ENCODE results near the gene ASH1L.

- TF ChIP-seq POLR2A (IDR thresholded peaks at IDR 0.05) (no peak), CTCF (IDR thresholded peaks at IDR 0.05) (no peak)
Measured at GRCh38 chr1:155485945-155486344, 76.7 kb downstream of the ASH1L start.

Measured in body of pancreas (tissue), 4 donors.